Osteoblast (primary cell): ENCODE results near the gene USP46. TPM values are rescaled to one million over a fixed set of nuclear protein-coding genes. Genes with fewer than 3 reads are reported as not detected.

ENCODE experiments used
- DNase-seq: peaks from one replicate; pipeline ENCODE4 v3.0.0; 2011; ENCODE audit warnings: low spot score, mixed read lengths; ENCODE audit not compliant: insufficient read length; ENCODE audit errors: missing footprints
- H2AFZ ChIP-seq: 2 replicates; pipeline ENCODE4 v1.6.0; 2011; ENCODE audit warnings: mild to moderate bottlenecking, low read length
- H3K27ac ChIP-seq: 2 replicates; pipeline ENCODE4 v1.5.1; 2011; ENCODE audit warnings: mild to moderate bottlenecking, low read depth, low read length, moderate library complexity
- H3K27me3 ChIP-seq: 2 replicates; pipeline ENCODE4 v1.6.0; 2012; ENCODE audit warnings: mild to moderate bottlenecking, control low read depth, inconsistent platforms, low read length, moderate library complexity; ENCODE audit not compliant: insufficient read depth
- H3K36me3 ChIP-seq: 2 replicates; pipeline ENCODE4 v1.5.1; 2011; ENCODE audit warnings: mild to moderate bottlenecking, low read length, control low read depth, moderate library complexity; ENCODE audit not compliant: insufficient read depth
- H3K4me1 ChIP-seq: 2 replicates; pipeline ENCODE4 v1.5.1; 2011; ENCODE audit warnings: mild to moderate bottlenecking, low read length, control low read depth, moderate library complexity; ENCODE audit not compliant: insufficient read depth
- H3K4me2 ChIP-seq: 2 replicates; pipeline ENCODE4 v1.6.0; 2011; ENCODE audit warnings: mild to moderate bottlenecking, low read length; ENCODE audit not compliant: insufficient read depth
- H3K4me3 ChIP-seq: fragments of 200-600 bp; sonication (generic); 3 replicates; pipeline ENCODE4 v1.5.1; 2012; ENCODE audit warnings: mild to moderate bottlenecking, low read length, inconsistent platforms; ENCODE audit not compliant: insufficient read depth
- H3K79me2 ChIP-seq: 2 replicates; pipeline ENCODE4 v1.6.0; 2012; ENCODE audit warnings: mild to moderate bottlenecking, low read length, control low read depth, inconsistent platforms; ENCODE audit not compliant: insufficient read depth
- H3K9me3 ChIP-seq: 2 replicates; pipeline ENCODE4 v1.5.1; 2011; ENCODE audit warnings: low read depth, low read length, control low read depth
- H4K20me1 ChIP-seq: 2 replicates; pipeline ENCODE4 v1.6.0; 2012; ENCODE audit warnings: mild to moderate bottlenecking, low read length, control low read depth; ENCODE audit not compliant: insufficient read depth
- CTCF ChIP-seq: IDR thresholded peaks from 2 replicates; pipeline ENCODE4 v1.5.1; 2011; ENCODE audit warnings: mild to moderate bottlenecking, low read depth, low read length, moderate library complexity; ENCODE audit errors: extremely low read depth
- total RNA-seq: library from RNA; depleted of rRNA; stranded (reverse); fragments of >200 nt; gene quantifications from 2 replicates; pipeline ENCODE4 v1.2.3, GENCODE V29; 2012

Gene USP46
- total RNA-seq, 1 donor: 12.7 TPM

DNA sequence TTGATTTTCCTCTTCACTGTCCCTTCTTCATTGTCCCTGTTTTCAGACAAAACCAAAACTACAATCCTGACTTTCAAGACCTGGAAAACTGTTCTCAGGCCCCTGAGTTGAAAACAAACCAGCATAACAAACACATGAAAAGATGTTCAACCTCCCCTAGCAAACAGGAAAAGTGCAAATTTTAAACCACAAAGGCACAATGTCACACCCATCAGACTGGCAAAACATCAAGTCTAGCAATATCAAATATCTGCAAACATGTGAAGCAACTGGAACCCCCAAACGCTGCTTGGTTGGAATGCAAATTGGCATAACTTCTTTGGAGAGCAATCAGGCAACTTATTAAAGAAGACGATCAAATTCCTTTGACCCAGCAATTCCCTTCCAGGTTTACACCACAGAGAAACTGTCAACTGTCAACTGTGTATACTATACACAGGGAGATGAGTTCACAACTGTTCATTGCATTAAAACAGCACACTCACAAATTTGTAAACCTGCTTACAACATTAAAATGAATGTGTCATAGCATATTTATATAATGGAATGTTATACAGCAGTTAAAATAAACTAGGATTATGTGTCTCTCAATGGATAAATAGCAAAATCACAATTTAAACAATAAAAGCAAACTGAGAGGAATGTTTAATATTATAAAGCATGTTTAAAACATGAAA, 7.0 kb downstream of the USP46 start:
- Histone ChIP-seq H3K27ac (no peak overlapping the region), H3K4me2 (no peak overlapping the region), H3K4me1 (no peaks in the 10 kb centered on the region), H2AFZ (no peak overlapping the region), H3K36me3 (no peaks in the 10 kb centered on the region), H3K79me2 (peaks cover 60% of the 10 kb centered on the region), H3K4me3 (no peak overlapping the region), H4K20me1 (peaks cover 15% of the 10 kb centered on the region), H3K27me3 (no peaks in the 10 kb centered on the region), H3K9me3 (no peaks in the 10 kb centered on the region)
- no peak for DNase-seq
- TF ChIP-seq CTCF: no peak

DNA sequence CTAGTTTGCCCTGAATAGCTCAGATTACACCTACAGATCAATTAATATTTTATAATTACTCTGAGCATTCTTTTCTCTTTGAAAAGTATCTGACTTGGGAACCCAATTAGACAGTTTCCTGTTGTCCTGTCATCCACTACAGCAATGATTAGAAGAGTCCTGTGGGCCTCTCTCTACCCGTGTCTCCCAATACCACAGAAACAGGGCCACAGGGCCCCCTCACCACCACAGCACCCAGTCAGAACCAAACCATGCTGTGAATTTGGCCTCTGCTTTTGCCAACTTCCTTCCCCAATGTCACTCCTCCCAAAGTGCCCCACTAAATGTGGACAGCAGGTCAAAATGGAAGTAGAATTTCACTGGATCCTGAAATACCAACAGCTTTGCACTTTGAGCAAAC, 10.3 kb downstream of the USP46 start:
- Histone ChIP-seq H2AFZ (no peak overlapping the region), H3K36me3 (no peaks in the 10 kb centered on the region), H3K9me3 (no peaks in the 10 kb centered on the region), H3K4me2 (no peak overlapping the region), H3K4me3 (no peak overlapping the region), H3K4me1 (peaks cover 2% of the 10 kb centered on the region), H3K27ac (no peak overlapping the region), H4K20me1 (peaks cover 23% of the 10 kb centered on the region), H3K27me3 (no peaks in the 10 kb centered on the region), H3K79me2 (peaks cover 58% of the 10 kb centered on the region)
- no peak for TF ChIP-seq CTCF
- no peak for DNase-seq

GRCh38 chr4:52646741-52647140, 12.4 kb downstream of the USP46 start:
- TF ChIP-seq CTCF: no peak
- Histone ChIP-seq H3K36me3 (no peaks in the 10 kb centered on the region), H3K27me3 (no peaks in the 10 kb centered on the region), H3K79me2 (peaks cover 59% of the 10 kb centered on the region), H3K4me3 (no peak overlapping the region), H3K9me3 (no peaks in the 10 kb centered on the region), H2AFZ (no peak overlapping the region), H3K4me1 (peaks cover 15% of the 10 kb centered on the region), H4K20me1 (peaks cover 35% of the 10 kb centered on the region), H3K4me2 (no peak overlapping the region), H3K27ac (no peak overlapping the region)
- DNase-seq: no peak

GRCh38 chr4:52646096-52646495, 13.0 kb downstream of the USP46 start:
- no peak for TF ChIP-seq CTCF
- peaks cover 21% of the 10 kb centered on the region for H3K4me1 ChIP-seq
- H3K4me3 ChIP-seq: no peak overlapping the region
- H3K36me3 ChIP-seq: no peaks in the 10 kb centered on the region
- peaks cover 35% of the 10 kb centered on the region for H4K20me1 ChIP-seq
- no peaks in the 10 kb centered on the region for H3K9me3 ChIP-seq
- no peak overlapping the region for H2AFZ ChIP-seq
- H3K79me2 ChIP-seq: peaks cover 54% of the 10 kb centered on the region
- H3K27me3 ChIP-seq: no peaks in the 10 kb centered on the region
- no peak overlapping the region for H3K4me2 ChIP-seq
- no peak for DNase-seq
- H3K27ac ChIP-seq: no peak overlapping the region
